GM04504 (cell line): ENCODE results near the gene DOP1A.

ENCODE experiments used
- DNase-seq: peaks from one replicate; pipeline ENCODE4 v3.0.0-alpha.2; 2012; ENCODE audit warnings: low read depth

Gene DOP1A, protein sequence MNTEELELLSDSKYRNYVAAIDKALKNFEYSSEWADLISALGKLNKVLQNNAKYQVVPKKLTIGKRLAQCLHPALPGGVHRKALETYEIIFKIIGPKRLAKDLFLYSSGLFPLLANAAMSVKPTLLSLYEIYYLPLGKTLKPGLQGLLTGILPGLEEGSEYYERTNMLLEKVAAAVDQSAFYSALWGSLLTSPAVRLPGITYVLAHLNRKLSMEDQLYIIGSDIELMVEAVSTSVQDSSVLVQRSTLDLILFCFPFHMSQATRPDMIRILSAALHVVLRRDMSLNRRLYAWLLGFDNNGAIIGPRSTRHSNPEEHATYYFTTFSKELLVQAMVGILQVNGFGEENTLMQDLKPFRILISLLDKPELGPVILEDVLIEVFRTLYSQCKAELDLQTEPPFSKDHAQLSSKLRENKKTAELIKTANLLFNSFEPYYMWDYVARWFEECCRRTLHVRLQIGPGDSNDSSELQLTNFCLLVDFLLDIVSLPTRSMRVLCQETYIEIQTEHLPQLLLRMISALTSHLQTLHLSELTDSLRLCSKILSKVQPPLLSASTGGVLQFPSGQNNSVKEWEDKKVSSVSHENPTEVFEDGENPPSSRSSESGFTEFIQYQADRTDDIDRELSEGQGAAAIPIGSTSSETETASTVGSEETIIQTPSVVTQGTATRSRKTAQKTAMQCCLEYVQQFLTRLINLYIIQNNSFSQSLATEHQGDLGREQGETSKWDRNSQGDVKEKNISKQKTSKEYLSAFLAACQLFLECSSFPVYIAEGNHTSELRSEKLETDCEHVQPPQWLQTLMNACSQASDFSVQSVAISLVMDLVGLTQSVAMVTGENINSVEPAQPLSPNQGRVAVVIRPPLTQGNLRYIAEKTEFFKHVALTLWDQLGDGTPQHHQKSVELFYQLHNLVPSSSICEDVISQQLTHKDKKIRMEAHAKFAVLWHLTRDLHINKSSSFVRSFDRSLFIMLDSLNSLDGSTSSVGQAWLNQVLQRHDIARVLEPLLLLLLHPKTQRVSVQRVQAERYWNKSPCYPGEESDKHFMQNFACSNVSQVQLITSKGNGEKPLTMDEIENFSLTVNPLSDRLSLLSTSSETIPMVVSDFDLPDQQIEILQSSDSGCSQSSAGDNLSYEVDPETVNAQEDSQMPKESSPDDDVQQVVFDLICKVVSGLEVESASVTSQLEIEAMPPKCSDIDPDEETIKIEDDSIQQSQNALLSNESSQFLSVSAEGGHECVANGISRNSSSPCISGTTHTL (N-terminal part only)

DNA sequence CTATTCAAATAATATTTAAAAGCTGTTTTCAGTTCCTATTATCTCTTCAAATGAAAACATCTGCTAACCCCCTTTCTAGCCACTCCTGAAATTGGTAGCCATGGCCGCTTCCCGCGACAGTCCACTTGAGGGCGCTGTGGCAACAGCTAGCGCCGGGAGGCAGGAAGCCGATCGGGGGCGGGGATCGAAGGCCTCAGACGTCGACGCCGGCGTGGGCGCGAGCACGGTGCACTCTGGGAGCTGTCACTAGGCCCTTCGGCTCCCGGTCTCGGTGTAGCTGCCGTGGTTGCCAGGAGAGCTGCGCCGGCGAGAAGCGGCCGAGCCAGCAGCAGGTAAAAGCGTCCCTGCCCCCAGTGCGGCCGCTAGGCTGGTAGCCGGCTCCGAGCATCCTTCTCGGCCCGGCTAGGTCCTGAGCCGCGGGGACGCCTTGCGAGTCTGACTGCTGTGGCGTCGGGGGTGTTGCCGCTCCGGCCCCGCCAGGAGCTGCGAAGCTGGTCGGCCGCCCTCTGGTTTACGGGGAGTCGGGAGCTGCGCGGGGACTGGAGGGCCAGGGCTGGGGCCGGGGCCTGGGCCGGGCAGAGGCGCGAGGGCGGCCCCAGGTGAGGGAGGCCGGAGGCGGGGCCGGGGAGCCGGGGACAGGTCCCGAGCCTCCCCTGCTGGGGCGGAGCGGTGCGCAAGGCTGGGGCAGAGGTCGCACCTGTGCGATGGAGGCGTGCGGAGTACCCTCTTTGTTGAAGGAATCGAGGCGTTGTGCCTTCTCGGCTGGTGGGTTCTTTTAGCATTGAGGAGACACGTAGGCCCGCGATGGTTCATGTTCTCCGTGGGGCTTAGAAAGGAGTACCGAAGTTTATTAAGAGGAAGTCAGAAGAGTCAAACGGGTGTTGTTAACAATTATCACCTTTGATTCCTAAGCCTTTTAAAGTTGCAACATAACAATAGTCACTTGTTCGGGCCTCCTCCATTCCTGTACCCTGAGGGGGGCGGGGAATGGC is at the start of gene DOP1A:
Gene DOP1A (plus strand): TSS at position 224 of the 992 bp plus-strand sequence. CDS start 29,307 bp downstream, outside the sequence.
- peak; percentile 83 for DNase-seq

GRCh38 chr6:83019741-83020140 is 47.7 kb upstream of the DOP1A start:
- DNase-seq, result no peak

- no peak for DNase-seq
These were observed 35.8 kb upstream of the DOP1A start for GRCh38 chr6:83031689-83032088.

GRCh38 chr6:83038246-83038645 is 29.2 kb upstream of the DOP1A start:
- DNase-seq, result no peak

DNA sequence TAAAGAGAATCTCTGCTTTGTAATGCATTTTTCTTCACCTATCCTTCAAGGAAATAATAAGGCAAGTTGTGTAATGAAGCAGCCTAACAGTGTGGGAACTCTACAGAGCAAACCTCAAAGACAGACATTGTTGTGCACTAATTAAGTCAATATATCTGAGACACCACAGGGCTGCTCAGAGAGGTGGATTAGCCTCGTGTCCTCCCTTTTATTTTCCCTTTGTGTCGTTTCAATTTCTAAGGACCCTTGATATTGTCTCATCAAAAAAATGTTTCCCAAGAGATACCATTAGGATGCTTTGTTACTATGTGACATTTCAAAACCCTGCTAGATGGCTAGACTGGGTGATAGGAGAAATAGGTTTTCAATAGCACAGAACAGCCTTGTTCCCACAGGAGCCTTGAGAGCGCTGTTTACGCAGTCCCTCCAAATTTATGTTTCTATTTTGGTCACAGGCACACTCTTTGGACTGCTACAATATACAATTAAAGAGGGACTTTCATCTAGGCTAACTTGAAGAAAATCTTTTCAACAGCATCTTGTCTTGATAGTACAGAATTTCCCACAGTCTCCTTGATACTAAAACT is 24.9 kb upstream of the DOP1A start:
- DNase-seq, result no peak

DNA sequence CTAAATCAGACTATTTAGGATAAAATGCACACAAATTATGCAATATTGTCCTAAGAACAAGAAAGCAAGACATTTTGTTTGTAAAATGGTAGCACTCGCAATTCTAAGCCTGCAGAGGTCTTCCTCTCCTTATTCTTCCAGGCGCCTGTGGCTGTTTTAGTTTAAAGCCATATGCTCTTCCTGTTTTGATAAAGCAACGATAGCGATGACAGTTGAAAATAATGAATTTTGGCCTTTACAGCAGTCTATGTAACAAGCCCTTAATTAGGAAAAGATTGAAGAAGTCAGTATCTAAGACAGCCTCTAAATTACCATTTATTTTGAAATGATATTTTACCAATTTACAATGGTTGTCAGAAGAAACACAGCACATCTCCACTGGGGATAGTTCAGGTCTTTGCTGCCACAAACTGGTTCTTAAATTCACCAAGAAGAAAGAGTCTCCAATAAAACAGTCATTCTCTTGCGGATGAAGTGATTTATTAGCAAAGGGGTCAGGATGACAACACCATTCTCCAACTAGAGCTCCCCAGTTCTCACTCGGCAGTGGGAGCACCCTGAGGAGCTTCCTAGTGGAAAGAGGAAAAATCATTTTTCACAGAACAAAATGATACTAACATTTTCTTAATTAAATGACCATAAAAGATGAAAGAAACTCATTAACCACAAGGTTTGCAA is 23.2 kb upstream of the DOP1A start:
- DNase-seq, result no peak

DNA sequence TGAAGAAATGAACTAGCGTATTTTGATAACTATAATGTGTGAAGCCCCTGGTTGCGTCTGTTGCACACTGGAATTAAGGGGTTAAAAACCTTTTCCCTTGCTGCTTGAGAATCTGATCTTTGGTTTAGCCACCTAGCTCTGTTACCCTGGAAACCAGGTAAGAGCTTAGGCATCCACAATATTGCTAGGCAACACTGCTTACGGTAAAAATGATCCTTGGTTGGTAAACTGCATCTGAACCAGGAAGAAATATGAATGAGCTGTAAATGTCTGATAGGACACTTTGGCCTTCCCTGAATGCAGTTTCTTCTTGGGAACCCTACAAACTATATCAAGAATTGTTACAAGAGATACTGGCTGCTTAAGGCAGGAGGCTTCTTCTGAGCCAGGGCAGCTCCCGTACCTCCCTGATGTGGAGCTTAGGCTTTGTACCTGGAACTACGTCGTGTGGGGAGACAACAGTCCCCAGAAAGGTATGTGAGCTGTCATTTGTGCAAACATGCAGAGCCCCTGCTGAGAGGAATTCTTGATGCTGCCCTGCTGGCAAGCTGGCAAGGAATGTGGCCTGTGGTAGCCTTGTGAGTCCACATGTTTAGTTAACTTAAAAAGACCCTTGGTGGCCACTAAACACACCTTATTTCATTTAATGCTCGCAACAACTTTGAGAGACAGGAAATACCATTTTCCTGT is 20.3 kb upstream of the DOP1A start:
- DNase-seq, result no peak

GRCh38 chr6:83051377-83052172 is 15.9 kb upstream of the DOP1A start:
- no peak for DNase-seq

- DNase-seq, result no peak
These were observed 13.8 kb upstream of the DOP1A start for GRCh38 chr6:83053678-83054077.

DNA sequence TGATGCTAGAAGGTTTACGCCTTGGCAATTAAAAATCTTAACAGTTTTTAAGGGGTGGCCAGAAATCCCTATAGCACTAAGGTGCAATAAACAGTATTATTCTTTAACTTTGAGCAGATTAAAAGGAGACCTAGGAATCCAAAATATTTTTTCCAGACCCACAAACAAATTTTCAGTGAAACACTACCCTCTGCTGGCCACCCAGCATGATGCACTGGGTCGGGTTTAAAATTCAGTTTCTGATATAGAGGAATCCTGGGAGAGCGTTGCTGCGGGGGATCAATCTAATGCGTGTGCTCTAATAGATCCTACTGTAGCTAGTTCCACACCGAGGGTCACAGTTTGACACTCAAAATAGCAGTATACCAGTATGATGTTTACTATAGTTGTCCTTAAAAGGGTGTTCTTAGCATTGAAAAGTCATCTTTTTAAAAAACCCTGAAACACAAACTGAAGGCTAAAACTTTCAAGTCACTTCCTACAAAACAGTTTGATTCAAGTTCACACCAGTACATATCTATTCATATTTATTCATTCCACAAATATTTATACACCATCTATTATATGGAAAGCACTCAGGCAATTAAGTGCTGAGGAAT is 12.0 kb upstream of the DOP1A start:
- DNase-seq, result no peak

GRCh38 chr6:83057705-83058321 is 9.7 kb upstream of the DOP1A start:
- no peak for DNase-seq

- no peak for DNase-seq
These were observed 6.3 kb upstream of the DOP1A start for GRCh38 chr6:83061190-83061589.

DNA sequence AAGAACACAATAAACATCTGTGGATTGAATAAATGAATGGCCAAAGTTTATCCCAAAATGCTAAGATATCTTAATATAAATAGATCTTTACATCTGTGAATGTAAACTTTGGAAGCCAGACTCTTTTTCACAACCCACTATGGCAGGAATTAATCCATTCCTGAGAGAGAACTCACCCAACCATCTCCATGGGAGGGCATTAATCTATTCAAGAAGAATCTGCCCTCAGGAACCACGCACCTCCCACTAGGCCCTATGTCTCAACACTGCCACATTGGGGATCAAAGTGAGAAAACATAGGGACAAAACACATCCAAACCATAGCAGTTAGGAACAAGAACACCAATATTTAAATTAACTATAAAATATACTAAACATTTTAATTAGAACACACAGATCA is 5.2 kb upstream of the DOP1A start:
- no peak for DNase-seq

GRCh38 chr6:83065511-83066192 is 1.8 kb upstream of the DOP1A start, which contains the start of gene UBE3D:
Gene UBE3D, minus strand, starts transcription at chr6:83065841. Its CDS starts 123 bp downstream, at chr6:83065718.
- DNase-seq, result peak; percentile 51

DNA sequence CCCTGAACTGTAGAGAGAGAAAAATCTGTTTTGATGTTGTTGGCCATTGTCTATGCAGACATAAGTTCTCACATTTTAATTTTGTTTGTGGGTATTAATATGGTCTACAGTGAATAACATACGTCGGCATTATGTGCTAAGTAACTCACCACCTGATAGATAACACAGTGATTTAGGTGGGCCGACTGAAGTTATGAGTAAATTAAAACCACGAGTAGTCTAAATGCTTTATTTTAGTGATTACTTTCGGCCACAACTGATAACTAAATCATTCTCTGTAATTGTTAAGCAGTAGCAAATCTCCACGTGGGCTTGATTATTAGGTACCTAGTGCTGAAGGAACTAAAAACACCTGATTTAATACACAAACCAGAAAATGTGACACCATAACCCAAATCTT is 1.1 kb downstream of the DOP1A start:
- DNase-seq, result no peak

- no peak for DNase-seq
These were observed 2.2 kb downstream of the DOP1A start for GRCh38 chr6:83069633-83070032.

GRCh38 chr6:83071023-83071422 is 3.6 kb downstream of the DOP1A start:
- DNase-seq, result no peak
